H1 (cell line): ENCODE results near the gene TIMP1.

ENCODE experiments used
- POLR2A ChIP-seq, 2 experiments: IDR thresholded peaks; 1 replicate in 1 of 2; 2 replicates in 1 of 2; pipeline ENCODE4 v1.6.1; 2011; ENCODE audit warnings: low read depth in 2 of 2, low read length in 2 of 2, mild to moderate bottlenecking in 2 of 2; ENCODE audit errors: control extremely low read depth in 1 of 2
- TF ChIP-seq, protein P1 (sequence below): IDR thresholded peaks from 2 replicates; pipeline ENCODE4 v1.6.1; 2012; ENCODE audit warnings: low read length, inconsistent platforms

DNA sequence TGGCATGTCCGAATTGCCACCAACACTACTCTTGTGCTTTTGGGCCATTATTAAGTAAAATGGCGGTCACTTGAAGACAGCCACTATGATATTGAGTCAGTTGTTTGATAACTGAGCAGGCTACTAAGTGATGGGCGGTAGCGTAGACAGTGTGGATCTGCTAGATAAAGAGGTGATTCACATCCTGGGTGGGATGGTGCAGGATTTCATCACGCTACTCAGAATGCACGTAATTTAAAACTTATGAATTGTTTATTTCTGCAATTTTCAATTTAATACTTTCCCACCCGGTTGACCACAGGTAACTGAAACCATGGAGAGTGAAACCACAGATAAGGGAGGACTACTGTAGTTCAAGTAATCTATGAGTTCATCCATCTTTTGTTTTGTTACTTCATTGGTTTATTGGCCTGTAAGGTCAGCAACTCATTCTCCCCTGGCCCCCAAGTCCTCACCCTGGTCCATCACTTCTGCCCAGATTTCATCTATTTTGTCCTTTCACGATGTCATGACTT, 18.4 kb upstream of the TIMP1 start:
- TF ChIP-seq POLR2A (IDR thresholded peaks at IDR 0.05; ENCODE audit: control extremely low read depth in 1 of 2, low read depth in 2 of 2, low read length in 2 of 2), result no peak
- TF ChIP-seq, protein P1, sequence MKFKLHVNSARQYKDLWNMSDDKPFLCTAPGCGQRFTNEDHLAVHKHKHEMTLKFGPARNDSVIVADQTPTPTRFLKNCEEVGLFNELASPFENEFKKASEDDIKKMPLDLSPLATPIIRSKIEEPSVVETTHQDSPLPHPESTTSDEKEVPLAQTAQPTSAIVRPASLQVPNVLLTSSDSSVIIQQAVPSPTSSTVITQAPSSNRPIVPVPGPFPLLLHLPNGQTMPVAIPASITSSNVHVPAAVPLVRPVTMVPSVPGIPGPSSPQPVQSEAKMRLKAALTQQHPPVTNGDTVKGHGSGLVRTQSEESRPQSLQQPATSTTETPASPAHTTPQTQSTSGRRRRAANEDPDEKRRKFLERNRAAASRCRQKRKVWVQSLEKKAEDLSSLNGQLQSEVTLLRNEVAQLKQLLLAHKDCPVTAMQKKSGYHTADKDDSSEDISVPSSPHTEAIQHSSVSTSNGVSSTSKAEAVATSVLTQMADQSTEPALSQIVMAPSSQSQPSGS, result no peak
